IMR-90 (cell line): ENCODE data around the gene RCC1. TPM values are rescaled to one million over a fixed set of nuclear protein-coding genes. Genes with fewer than 3 reads are reported as not detected.

ENCODE experiments used
- ATAC-seq: fragments of 200-7000 bp; cut with Tn5 transposase; 2 replicates; pipeline ENCODE4 v1.9.1; 2020; ENCODE audit warnings: low read depth, mild to moderate bottlenecking, moderate library complexity
- BruUV-seq: library from RNA; stranded (reverse); fragments of 400-500 nt; replicated peaks from 2 replicates; lab custom pipeline; 2021; lab: Mats Ljungman, UMichigan
- CTCF ChIA-PET: fragments of 300-600 bp; formaldehyde crosslinking; extraction: SDS; loops from one replicate; lab custom pipeline; 2021; ENCODE audit warnings: antibody characterized with exemption; lab: Yijun Ruan, JAX
- POLR2A ChIA-PET: fragments of 300-600 bp; sonication (Branson Sonifier 250); formaldehyde crosslinking; loops from one replicate; lab custom pipeline; 2022; ENCODE audit warnings: antibody characterized with exemption; ENCODE audit not compliant: unreplicated experiment; lab: Charles Lee
- DNase-seq: peaks from one replicate; pipeline ENCODE4 v3.0.0; 2013
- H2AFZ ChIP-seq: replicated peaks from 2 replicates; pipeline ENCODE3; 2013; ENCODE audit warnings: low read length, mild to moderate bottlenecking; ENCODE audit not compliant: poor library complexity
- H2AK5ac ChIP-seq: 2 replicates; pipeline ENCODE4 v1.6.1; 2013; ENCODE audit warnings: low read depth, low read length, inconsistent platforms
- H2AK9ac ChIP-seq: replicated peaks from 2 replicates; pipeline ENCODE3; 2013; ENCODE audit warnings: mild to moderate bottlenecking, low read depth, low read length, moderate library complexity; ENCODE audit not compliant: poor library complexity
- H2BK120ac ChIP-seq: 2 replicates; pipeline ENCODE4 v1.6.1; 2013; ENCODE audit warnings: low read depth, low read length, inconsistent platforms
- H2BK15ac ChIP-seq: 3 replicates; pipeline ENCODE4 v1.6.1; 2013; ENCODE audit warnings: low read depth, low read length, inconsistent platforms
- H2BK20ac ChIP-seq: 2 replicates; pipeline ENCODE4 v1.6.1; 2013; ENCODE audit warnings: low read depth, mild to moderate bottlenecking, inconsistent platforms, low read length, moderate library complexity
- H2BK5ac ChIP-seq: 2 replicates; pipeline ENCODE4 v1.6.1; 2013; ENCODE audit warnings: mild to moderate bottlenecking, low read depth, low read length, inconsistent platforms; ENCODE audit not compliant: poor library complexity, severe bottlenecking
- H3K14ac ChIP-seq: replicated peaks from 2 replicates; pipeline ENCODE4 v1.6.1; 2013; ENCODE audit warnings: low read depth, low read length, inconsistent platforms
- H3K18ac ChIP-seq: 2 replicates; pipeline ENCODE4 v1.6.1; 2013; ENCODE audit warnings: low read depth, low read length, control low read depth
- H3K23ac ChIP-seq: 2 replicates; pipeline ENCODE4 v1.6.1; 2013; ENCODE audit warnings: low read depth, low read length, inconsistent platforms
- H3K27ac ChIP-seq: 2 replicates; pipeline ENCODE4 v1.5.1; 2013; ENCODE audit warnings: mild to moderate bottlenecking, control low read depth, low read length; ENCODE audit not compliant: insufficient read depth
- H3K27me3 ChIP-seq: 2 replicates; pipeline ENCODE4 v1.6.1; 2013; ENCODE audit warnings: low read length; ENCODE audit not compliant: control insufficient read depth, insufficient read depth
- H3K36me3 ChIP-seq: 2 replicates; pipeline ENCODE4 v1.6.1; 2013; ENCODE audit warnings: low read length, mixed read lengths; ENCODE audit not compliant: control insufficient read depth, insufficient read depth
- H3K4ac ChIP-seq: 2 replicates; pipeline ENCODE4 v1.6.1; 2013; ENCODE audit warnings: low read depth, low read length, inconsistent platforms
- H3K4me1 ChIP-seq: 2 replicates; pipeline ENCODE4 v1.6.1; 2013; ENCODE audit warnings: low read length, mixed read lengths; ENCODE audit not compliant: control insufficient read depth, insufficient read depth
- H3K4me2 ChIP-seq: 2 replicates; pipeline ENCODE4 v1.6.1; 2013; ENCODE audit warnings: low read depth, mild to moderate bottlenecking, control low read depth, low read length, moderate library complexity
- H3K4me3 ChIP-seq: 2 replicates; pipeline ENCODE4 v1.5.1; 2013; ENCODE audit warnings: low read depth, mild to moderate bottlenecking, control low read depth, low read length, moderate library complexity; ENCODE audit not compliant: insufficient read depth
- H3K56ac ChIP-seq: 2 replicates; pipeline ENCODE4 v1.6.1; 2013; ENCODE audit warnings: low read length, inconsistent platforms; ENCODE audit not compliant: insufficient read depth; ENCODE audit errors: extremely low read depth
- H3K79me1 ChIP-seq, 2 experiments: 2 replicates each; pipeline ENCODE4 v1.6.1; 2013; ENCODE audit warnings: low read length in 2 of 2, inconsistent platforms in 1 of 2, low read depth in 1 of 2
- H3K9ac ChIP-seq: 2 replicates; pipeline ENCODE4 v1.6.1; 2013; ENCODE audit warnings: low read depth, low read length, control low read depth
- H3K9me1 ChIP-seq: 2 replicates; pipeline ENCODE4 v1.6.1; 2013; ENCODE audit warnings: low read length, inconsistent platforms; ENCODE audit not compliant: insufficient read depth
- H3K9me3 ChIP-seq: 2 replicates; pipeline ENCODE4 v1.6.1; 2013; ENCODE audit warnings: low read length; ENCODE audit not compliant: control insufficient read depth, insufficient read depth
- H4K20me1 ChIP-seq: 2 replicates; pipeline ENCODE4 v1.6.1; 2013; ENCODE audit warnings: low read length, inconsistent platforms; ENCODE audit not compliant: insufficient read depth
- H4K5ac ChIP-seq: 2 replicates; pipeline ENCODE4 v1.6.1; 2013; ENCODE audit warnings: mild to moderate bottlenecking, low read depth, low read length, control low read depth
- H4K8ac ChIP-seq, 2 experiments: 2 replicates each; pipeline ENCODE4 v1.6.1; 2013; ENCODE audit warnings: low read depth in 2 of 2, low read length in 2 of 2, control low read depth in 1 of 2, inconsistent platforms in 1 of 2
- H4K91ac ChIP-seq: 2 replicates; pipeline ENCODE4 v1.6.1; 2013; ENCODE audit warnings: low read depth, low read length, inconsistent platforms; ENCODE audit not compliant: insufficient read depth
- RAD21 ChIP-seq: IDR thresholded peaks from 2 replicates; pipeline ENCODE4 v1.6.1; 2012; ENCODE audit warnings: low read length, improper control_type of control experiment
- RCOR1 ChIP-seq: IDR thresholded peaks from 2 replicates; pipeline ENCODE4 v1.6.1; 2012; ENCODE audit warnings: mild to moderate bottlenecking, low read length, improper control_type of control experiment; ENCODE audit not compliant: insufficient replicate concordance
- WGBS, 2 experiments: methylation state at CpG; one replicate each; pipeline versions ENCODE4 v1.1.5 to v1.1.7; 2013; ENCODE audit warnings: missing lambda C conversion rate in 2 of 2; ENCODE audit not compliant: insufficient read length in 1 of 2; ENCODE audit errors: extremely low coverage in 2 of 2; 5-methylcytosine and 5-hydroxymethylcytosine counted together
- dilution Hi-C: fragments of 300-500 bp; cut with HindIII; formaldehyde crosslinking; loops from one replicate; pipeline ENCODE4 v1.14.3; 2018; ENCODE audit warnings: low sequenced_read_pairs; ENCODE audit not compliant: unreplicated experiment
- in situ Hi-C: fragments of 300-500 bp; cut with MboI; formaldehyde crosslinking; loops from 3 replicates; pipeline ENCODE4 v1.14.3; 2019; ENCODE audit warnings: low sequenced_read_pairs, inconsistent platforms, mixed read lengths
- intact Hi-C: fragments of 100-400 bp; cut with micrococcal nuclease; formaldehyde crosslinking; loops from 2 replicates; pipeline ENCODE4 v1.10.0; 2022
- polyA plus RNA-seq, 3 experiments: library from polyadenylated mRNA; depleted of rRNA; stranded (reverse); fragments of >200 nt; gene quantifications; 2 replicates each; pipeline ENCODE4 v1.2.3, GENCODE V29; 2012; ENCODE audit warnings: low replicate concordance in 1 of 3
- total RNA-seq: library from RNA; depleted of rRNA; stranded (reverse); fragments of >200 nt; gene quantifications from 2 replicates; pipeline ENCODE4 v1.2.3, GENCODE V29; 2012

The RCC1 gene
- total and polyA plus RNA-seq, 2 of the 4 experiments (the other 2 are of a cell fraction), result 33.2 to 43.9 TPM

- ChIA-PET CTCF (no interaction called here), POLR2A (no interaction called here)
- H3K18ac ChIP-seq, result no peak overlapping the region
- peaks cover 14% of the 10 kb centered on the region for H3K36me3 ChIP-seq
- H3K9me1 ChIP-seq, result peaks cover 6% of the 10 kb centered on the region; the same call in 1 of the 2 replicates
- H3K4me1 ChIP-seq, result no peaks in the 10 kb centered on the region
- BruUV-seq, result TSS peak; percentile 34
- H3K4ac ChIP-seq, result no peak overlapping the region
- no peak overlapping the region for H3K56ac ChIP-seq
- H4K20me1 ChIP-seq, result no peaks in the 10 kb centered on the region
- no peaks in the 10 kb centered on the region for H3K9me3 ChIP-seq
- no peak overlapping the region for H2AFZ ChIP-seq
- no peak overlapping the region for H3K9ac ChIP-seq
- no peak overlapping the region for H2BK5ac ChIP-seq
- no peak overlapping the region for H2BK15ac ChIP-seq
- no peak overlapping the region for H3K27ac ChIP-seq
- H4K8ac ChIP-seq, result no peak overlapping the region
- no peak overlapping the region for H3K14ac ChIP-seq
- H4K91ac ChIP-seq, result no peak overlapping the region
- no peak overlapping the region for H4K5ac ChIP-seq
- no peak overlapping the region for H2AK9ac ChIP-seq
- DNase-seq (no peak), ATAC-seq (no peak)
- intact Hi-C loops (no loop called here), in situ Hi-C loops (no loop called here), dilution Hi-C loops (no loop called here)
- TF ChIP-seq RCOR1 (no peak), RAD21 (no peak)
- no peak overlapping the region for H3K4me2 ChIP-seq
- no peaks in the 10 kb centered on the region; a peak in 1 of 4 replicates for H3K79me1 ChIP-seq
- no peak overlapping the region for H2BK20ac ChIP-seq
- H3K23ac ChIP-seq, result no peak overlapping the region
- WGBS, 2 experiments, result 87% methylated on average over 3 of the region's 3 CpGs; no CpG with 5 or more reads in 1 of the 2 experiments
- H2AK5ac ChIP-seq, result no peak overlapping the region
- no peak overlapping the region for H2BK120ac ChIP-seq
- no peak overlapping the region for H3K4me3 ChIP-seq
- H3K27me3 ChIP-seq, result no peaks in the 10 kb centered on the region
These were observed 39.5 kb upstream of the RCC1 start for GRCh38 chr1:28466226-28466778.
